KOPT-K1 (cell line): ENCODE measurements around the gene TMEM45A.

Source experiments
- H3K27ac ChIP-seq: fragments of 200-600 bp; sonication (generic); 2 replicates; pipeline ENCODE4 v1.5.1; 2016; ENCODE audit warnings: antibody characterized with exemption, mild to moderate bottlenecking, low read depth, low read length; ENCODE audit not compliant: poor library complexity, severe bottlenecking
- H3K36me3 ChIP-seq: fragments of 200-600 bp; sonication (generic); 2 replicates; pipeline ENCODE4 v1.5.1; 2017; ENCODE audit warnings: antibody characterized with exemption, mild to moderate bottlenecking, low read length, moderate library complexity; ENCODE audit not compliant: insufficient read depth
- H3K9me3 ChIP-seq: fragments of 200-600 bp; sonication (generic); 2 replicates; pipeline ENCODE4 v1.5.1; 2017; ENCODE audit warnings: antibody characterized with exemption, low read length, mild to moderate bottlenecking; ENCODE audit not compliant: insufficient read depth, poor library complexity, severe bottlenecking

Gene TMEM45A

DNA sequence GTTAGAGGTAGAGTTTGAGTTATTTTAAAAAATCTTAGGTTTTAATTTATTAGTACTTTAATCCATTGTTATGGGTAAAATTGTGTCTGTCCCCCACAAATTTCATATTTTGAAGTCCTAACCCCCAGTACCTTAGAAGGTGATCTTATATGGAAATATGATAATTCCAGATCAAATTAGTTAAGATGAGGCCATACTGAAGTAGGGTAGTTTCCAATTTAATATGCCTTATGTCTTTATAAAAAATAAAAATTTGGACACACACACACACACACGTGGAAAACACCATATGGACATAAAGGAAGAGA is 98.4 kb downstream of the TMEM45A start:
- no peaks in the 10 kb centered on the region for H3K36me3 ChIP-seq
- H3K27ac ChIP-seq: no peak overlapping the region
- no peaks in the 10 kb centered on the region for H3K9me3 ChIP-seq

DNA sequence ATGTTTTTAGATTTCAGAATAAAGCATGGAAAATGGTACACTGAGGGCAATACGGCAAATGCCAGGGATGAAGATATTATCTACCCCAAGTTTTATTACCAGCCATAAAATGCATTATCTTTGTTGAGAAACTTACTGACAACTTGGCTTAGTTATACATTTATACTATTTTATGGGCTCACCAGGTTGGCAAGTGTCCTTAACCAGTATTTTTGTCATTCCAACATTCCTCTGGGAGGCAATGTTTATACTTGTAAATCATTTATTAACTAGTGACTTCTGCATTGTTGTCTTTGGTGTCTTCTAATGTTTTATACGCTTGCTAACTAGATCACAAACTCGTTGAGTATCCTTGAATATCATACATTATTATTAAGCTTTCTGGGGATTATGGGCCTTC is 99.0 kb downstream of the TMEM45A start:
- no peaks in the 10 kb centered on the region for H3K9me3 ChIP-seq
- H3K27ac ChIP-seq: no peak overlapping the region
- no peaks in the 10 kb centered on the region for H3K36me3 ChIP-seq

DNA sequence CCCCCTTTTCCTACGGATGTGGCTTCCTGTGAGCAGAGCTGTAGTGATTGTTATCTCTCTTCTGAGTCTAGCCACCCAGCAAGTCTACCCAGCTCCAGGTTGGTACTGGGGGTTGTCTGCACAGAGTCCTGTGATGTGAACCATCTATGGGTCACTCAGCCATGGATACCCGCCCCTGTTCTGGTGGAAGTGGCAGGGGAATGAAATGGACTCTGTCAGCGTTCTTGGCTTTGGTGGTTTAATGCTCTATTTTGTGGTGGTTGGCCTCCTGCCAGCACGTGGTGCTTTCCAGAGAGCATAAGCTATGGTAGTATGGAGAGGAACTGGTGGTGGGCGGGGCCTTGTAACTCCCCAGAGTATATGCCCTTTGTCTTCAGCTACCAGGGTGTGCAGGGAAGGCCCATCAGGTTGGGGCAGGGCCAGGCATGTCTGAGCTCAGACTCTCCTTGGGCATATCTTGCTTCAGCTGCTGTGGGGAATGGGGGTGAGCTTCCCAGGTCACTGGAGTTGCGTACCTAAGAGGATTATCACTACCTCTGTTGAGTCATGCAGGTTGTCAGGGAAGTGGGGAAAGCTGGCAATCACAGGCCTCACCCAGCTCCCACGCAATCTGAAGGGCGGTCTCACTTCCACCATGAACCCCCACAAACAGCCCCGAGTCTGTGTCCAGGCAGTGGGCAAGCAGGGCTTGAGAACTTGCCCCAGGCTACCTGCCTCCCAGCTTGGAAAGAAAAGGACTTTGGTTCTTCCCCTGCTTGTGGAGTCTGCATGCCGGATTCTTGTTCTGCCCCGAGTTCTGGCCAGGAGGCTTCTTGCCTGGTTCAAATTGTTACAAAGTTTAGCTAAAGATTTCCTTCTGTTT is 108.0 kb downstream of the TMEM45A start:
- peak overlapping the region; percentile 2 for H3K27ac ChIP-seq
- no peaks in the 10 kb centered on the region for H3K36me3 ChIP-seq
- H3K9me3 ChIP-seq: peaks cover 3% of the 10 kb centered on the region

DNA sequence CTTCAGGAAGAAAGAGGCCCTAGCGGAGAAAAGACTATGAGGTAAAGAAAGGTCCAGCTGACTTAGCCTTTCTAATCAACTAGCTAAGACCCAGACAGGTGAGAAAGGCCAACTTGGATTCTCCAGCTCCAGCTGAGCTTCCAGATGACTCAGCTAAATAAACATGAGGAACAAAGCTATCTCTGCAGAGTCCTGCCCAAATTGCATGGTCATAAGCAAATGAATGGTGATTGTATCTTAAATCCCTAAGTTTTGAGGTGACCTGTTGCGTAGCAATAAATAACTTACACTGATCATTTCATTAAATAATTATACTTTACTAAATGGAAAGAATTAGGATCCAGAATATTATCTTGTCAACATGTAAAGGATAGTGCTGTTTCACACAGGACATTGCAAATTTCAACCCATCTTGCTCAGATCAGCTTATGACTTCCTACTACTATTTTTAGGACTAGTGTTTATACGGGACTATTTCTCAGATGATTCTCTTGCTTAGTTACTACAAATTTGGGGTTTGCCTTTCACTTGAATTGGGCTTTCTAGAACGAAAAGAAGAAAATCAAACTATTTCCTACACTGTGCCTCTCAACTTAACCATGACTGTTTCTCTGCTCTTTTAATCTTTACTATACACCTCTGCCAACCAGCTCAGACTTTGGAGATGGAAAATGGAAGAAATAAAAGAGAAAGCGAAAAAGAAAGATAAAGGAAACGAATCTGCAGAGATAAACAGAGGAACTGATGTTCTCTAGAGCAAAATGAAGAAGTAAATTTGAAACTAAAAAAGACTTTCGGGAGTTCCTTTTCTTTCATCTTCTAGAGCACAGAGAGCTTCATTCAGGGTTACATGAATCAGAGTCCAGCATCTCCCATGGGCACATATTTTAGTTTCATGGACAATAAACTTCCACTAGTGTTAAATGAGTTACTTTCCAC is 110.4 kb downstream of the TMEM45A start:
- no peaks in the 10 kb centered on the region for H3K36me3 ChIP-seq
- peaks cover 3% of the 10 kb centered on the region for H3K9me3 ChIP-seq
- no peak overlapping the region for H3K27ac ChIP-seq

DNA sequence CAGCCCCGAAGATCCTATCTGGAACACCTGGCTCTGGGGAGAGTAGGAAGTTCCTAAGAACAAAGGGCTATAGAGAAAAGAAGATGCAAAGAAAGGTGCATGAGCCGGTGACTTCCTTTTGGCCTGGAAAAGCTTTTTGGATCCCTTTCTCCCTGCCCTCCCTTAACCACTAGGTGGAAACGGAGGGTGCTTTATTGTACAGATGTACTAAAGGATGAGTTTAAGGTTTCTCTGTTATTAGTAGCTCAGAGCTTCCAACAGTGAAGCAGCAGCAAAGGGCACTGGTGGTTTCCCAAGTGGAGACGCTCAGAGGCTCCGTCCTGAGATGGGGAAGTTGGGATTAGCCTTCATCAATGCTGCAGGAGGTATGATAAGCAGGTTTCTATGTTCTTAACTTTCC is 111.0 kb downstream of the TMEM45A start:
- no peaks in the 10 kb centered on the region for H3K36me3 ChIP-seq
- peaks cover 3% of the 10 kb centered on the region for H3K9me3 ChIP-seq
- H3K27ac ChIP-seq: no peak overlapping the region

DNA sequence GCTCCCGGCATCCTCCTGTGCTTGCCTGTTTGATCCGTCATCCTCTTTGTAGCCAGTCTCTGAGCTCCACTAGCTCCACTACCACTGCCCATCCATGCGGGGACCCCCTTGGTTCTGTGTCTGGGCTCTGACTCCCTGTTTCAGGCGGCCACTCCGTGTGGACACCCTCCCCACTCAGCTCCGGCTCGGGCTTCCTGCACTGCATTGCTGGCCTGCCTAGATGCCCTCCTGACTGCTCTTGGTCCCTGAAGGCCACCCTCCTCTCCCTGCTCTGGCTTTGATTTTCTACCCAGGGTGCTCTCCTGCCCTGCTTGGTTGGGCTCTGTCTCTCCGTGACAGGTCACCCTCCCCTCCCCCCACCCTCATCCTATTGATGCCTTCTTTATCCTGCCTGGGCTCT is 112.9 kb downstream of the TMEM45A start:
- H3K27ac ChIP-seq: no peak overlapping the region
- no peaks in the 10 kb centered on the region for H3K36me3 ChIP-seq
- peaks cover 3% of the 10 kb centered on the region for H3K9me3 ChIP-seq

DNA sequence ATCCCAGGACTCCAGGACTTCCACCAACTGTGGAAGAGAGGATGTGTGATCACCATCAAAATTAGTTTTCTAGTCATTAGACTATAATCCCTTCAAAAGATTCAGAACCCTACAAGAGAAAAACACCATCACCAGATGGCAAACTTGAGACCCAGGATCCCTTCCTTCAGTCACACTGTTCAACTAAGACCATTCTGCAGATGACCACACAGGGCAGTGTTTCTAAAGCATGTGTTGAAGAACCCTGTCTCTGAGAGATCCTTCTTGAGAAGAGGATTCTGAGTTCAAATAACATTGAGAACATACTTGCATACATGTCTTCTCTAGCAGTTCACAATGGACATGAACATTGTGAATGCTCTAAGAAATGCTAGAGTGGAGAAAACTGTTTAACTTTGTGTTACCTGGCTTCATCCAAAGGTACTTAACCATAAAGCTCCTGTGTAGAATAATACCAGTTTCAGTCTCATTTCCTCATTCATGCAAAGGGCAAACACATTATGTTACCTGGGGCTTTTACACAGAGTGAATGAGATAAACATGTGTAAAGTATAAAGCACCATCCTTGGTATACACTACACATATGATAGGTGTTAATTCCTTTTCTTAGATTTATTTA is 114.6 kb downstream of the TMEM45A start:
- Histone ChIP-seq H3K9me3 (no peaks in the 10 kb centered on the region), H3K27ac (no peak overlapping the region), H3K36me3 (no peaks in the 10 kb centered on the region)

DNA sequence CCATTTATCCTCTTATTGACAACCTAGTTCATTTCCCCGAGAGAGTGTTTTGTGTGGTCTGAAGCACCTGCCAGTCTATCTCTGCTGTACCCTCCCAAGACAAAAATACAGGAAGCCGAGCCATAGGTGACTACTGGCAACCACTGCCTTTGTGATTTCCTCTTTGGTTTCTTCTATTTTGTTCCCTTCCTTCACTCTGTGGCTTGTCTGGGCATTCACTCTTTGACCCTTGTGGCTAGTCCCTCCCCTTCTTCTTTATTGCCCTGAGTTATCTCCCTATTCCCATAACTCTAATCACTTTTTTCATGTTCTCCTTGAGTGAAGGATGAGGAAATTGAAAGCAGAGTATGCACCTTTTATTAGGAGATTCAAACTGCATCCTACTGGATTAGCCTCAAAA is 116.9 kb downstream of the TMEM45A start, which contains the start of gene ADGRG7:
Gene ADGRG7 (plus strand): TSS at position 297 of the 400 bp plus-strand sequence. CDS start 256 bp downstream, outside the sequence.
- Histone ChIP-seq H3K27ac (no peak within 1 kb of the TSS), H3K9me3 (no peaks in the 10 kb centered on the region), H3K36me3 (no peaks in the 10 kb centered on the region)

DNA sequence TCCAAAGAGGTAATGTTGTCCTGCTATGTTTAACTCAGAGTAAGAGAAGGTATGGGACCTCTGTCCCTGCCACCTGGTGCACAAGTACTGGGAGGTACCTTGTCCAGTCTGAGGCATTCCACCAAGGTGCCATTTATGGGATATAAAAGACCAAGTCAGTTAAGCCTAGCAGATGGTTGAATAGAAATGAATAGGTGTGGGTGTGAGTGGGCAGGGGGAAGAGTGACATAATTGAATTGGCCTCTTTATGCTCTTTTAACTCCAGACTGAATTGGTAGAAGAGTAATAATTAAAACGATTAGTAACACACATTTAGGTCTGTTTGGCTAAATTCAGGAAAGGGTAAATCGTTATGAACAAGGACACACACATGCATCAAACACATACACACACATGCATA is 117.5 kb downstream of the TMEM45A start:
- Histone ChIP-seq H3K36me3 (no peaks in the 10 kb centered on the region), H3K9me3 (no peaks in the 10 kb centered on the region), H3K27ac (no peak overlapping the region)

DNA sequence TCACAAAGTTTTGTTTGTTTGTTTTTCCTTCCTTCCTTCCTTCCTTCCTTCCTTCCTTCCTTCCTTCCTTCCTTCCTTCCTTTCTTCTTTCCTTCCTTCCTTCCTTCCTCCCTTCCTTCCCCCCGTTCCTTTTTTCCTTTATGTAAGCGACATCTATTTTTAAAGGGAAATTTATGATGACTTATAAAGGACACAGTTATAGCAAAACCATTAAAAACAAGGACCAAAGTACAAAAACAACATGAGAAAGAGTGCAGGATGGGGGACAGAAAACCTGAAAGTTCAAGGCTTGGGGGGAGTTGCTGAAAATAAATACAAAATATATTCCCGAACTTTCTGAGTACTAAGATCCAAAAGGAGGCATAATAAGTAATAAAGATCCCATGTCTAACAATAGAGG is 118.8 kb downstream of the TMEM45A start:
- Histone ChIP-seq H3K9me3 (no peaks in the 10 kb centered on the region), H3K27ac (no peak overlapping the region), H3K36me3 (no peaks in the 10 kb centered on the region)

DNA sequence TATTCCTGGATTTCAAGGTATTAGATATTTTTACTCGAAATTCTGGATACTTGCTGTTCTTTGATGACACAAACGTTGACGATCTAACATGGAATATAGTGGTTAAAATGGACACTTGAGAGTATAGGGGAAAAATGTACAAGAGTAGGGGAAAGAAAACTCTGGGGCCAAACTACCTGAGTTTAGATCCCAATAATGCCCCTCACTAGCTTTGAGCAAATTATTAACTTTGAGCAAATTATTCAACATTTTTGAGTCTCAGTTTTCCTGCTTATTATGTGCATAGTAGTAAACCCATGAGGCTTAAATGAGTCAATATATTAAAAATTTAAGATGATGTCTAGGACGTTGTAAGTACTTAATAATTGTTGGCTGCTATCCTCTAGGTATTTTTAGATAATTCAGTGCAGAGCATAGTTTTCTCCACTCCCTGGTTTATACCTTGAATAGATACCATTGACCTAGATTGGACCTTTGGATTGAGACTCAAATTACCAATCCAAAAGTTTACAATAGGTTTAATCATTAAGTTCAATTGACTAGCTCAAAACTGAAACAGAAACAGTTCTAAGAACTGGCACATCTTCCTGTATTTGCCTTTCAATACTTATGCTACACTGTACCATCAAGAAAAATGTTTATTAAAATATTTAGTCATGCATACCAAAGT is 121.4 kb downstream of the TMEM45A start:
- Histone ChIP-seq H3K9me3 (no peaks in the 10 kb centered on the region), H3K27ac (no peak overlapping the region), H3K36me3 (no peaks in the 10 kb centered on the region)

DNA sequence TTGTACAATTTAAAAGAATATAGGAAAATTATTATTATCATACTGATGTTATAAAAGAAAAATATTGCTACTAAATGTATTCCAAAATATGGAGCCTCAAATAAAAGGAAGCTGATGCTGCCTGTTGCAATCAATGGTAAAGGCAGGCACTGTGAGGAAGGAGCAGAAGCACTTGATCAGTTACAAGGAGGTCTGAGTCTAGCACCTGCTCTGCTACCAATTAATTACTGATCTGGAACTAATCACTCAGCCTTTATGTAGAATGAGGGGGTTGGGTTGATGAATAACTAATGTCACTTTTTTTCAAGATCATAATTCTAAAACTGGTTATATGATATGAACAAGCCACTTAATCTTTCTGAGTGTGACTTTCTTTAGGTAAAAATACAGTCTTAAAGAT is 122.5 kb downstream of the TMEM45A start:
- Histone ChIP-seq H3K27ac (no peak overlapping the region), H3K9me3 (no peaks in the 10 kb centered on the region), H3K36me3 (no peaks in the 10 kb centered on the region)

DNA sequence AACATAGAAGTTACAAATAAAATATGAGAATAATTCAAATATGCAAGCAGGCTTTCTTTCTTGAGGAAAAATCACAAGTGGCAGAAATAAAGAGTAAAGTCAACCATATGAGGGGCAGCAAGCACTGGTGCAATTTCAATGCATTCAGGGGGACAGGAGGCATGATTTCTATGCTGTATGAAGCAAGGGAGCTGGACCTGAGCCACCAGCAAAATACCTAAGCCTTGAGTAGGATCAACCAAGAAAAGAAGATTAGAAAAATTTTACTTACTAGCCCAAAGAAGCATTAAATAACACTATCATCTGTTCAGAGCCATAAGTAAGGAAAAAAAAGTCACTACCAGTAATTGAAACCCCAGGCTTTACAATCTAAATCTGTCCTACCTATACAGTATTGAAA is 123.3 kb downstream of the TMEM45A start:
- no peak overlapping the region for H3K27ac ChIP-seq
- H3K9me3 ChIP-seq: no peaks in the 10 kb centered on the region
- H3K36me3 ChIP-seq: no peaks in the 10 kb centered on the region

DNA sequence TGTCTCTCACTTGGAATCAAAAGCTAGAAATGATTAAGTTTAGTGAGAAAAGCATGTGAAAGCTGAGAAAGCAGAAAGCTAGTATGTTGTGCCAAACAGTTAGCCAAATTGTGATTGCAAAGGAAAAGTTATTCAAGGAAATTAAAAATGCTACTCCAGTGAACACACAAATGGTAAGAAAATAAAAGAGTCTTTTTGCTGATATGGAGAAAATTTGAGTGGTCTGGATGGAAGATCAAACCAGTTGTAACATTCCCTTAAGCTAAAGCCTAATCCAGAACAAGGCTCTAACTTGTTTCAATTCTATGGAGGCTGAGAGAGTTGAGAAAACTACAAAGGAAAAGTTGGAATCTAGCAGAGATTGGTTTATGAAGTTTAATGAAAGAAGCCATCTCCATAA is 128.8 kb downstream of the TMEM45A start:
- Histone ChIP-seq H3K9me3 (no peaks in the 10 kb centered on the region), H3K36me3 (no peaks in the 10 kb centered on the region), H3K27ac (no peak overlapping the region)
